Sigmoid colon (tissue), 4 donors: ENCODE data around the gene SHFL.

Source experiments
- POLR2A ChIP-seq, 2 donors: fragments of 450-650 bp; IDR thresholded peaks; one replicate each; pipeline ENCODE4 v1.6.1; 2016; ENCODE audit warnings: antibody characterized with exemption in 2 of 2, mild to moderate bottlenecking in 2 of 2, moderate library complexity in 2 of 2
- POLR2AphosphoS5 ChIP-seq, 4 donors: sonication (generic); formaldehyde crosslinking; IDR thresholded peaks; one replicate each; pipeline ENCODE4 v1.6.1; 2017; ENCODE audit warnings: antibody characterized with exemption in 4 of 4
- TF ChIP-seq, protein P1 (sequence below), 4 experiments: fragments of 450-650 bp in 3 of 4; fragments of 200-600 bp in 1 of 4; IDR thresholded peaks; one replicate each; pipeline ENCODE4 v1.5.1; 2016 to 2019; ENCODE audit warnings: antibody characterized with exemption in 4 of 4, mild to moderate bottlenecking in 3 of 4, moderate library complexity in 2 of 4

DNA sequence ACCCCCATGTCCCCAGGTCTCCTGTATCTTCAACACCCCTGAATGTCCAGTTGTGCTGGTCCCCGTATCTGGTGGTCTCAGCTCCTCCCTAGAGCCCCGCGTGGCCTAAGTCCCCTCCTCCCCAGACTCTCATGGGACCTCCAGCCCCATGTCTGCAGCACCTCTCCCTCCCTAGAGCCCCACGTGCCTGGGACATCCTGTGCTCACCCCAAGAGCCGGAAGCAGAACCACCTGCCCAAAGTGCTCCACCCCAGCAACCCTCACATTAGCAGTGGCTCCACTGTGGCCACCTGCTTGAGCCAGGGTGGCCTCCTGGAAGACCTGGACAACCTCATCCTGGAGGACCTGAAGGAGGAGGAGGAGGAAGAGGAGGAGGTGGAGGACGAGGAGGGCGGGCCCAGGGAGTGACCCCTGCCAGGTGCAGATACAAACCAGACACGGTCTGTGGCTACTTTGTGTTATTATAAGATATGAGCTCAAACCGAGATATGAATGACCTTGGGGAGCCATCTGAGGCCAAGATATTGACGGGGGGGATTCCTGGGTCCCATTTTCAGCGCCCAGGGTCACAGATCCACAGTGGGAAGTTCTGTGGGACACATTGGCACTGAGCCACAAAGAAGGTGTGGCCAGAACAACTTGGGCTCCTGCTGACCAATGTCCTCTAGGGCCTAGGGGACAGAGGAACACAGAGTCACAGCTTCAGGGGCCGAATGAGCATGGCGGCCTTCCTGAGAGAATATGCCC lies 6.0 kb downstream of the SHFL start:
- TF ChIP-seq POLR2AphosphoS5 (IDR thresholded peaks at IDR 0.05): no peak
- TF ChIP-seq, protein P1, sequence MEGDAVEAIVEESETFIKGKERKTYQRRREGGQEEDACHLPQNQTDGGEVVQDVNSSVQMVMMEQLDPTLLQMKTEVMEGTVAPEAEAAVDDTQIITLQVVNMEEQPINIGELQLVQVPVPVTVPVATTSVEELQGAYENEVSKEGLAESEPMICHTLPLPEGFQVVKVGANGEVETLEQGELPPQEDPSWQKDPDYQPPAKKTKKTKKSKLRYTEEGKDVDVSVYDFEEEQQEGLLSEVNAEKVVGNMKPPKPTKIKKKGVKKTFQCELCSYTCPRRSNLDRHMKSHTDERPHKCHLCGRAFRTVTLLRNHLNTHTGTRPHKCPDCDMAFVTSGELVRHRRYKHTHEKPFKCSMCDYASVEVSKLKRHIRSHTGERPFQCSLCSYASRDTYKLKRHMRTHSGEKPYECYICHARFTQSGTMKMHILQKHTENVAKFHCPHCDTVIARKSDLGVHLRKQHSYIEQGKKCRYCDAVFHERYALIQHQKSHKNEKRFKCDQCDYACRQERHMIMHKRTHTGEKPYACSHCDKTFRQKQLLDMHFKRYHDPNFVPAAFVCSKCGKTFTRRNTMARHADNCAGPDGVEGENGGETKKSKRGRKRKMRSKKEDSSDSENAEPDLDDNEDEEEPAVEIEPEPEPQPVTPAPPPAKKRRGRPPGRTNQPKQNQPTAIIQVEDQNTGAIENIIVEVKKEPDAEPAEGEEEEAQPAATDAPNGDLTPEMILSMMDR (IDR thresholded peaks at IDR 0.05): no peak
- TF ChIP-seq POLR2A (IDR thresholded peaks at IDR 0.05): no peak
